ENCODE results near the gene DPP6. TPM values are rescaled to one million over a fixed set of nuclear protein-coding genes. Genes with fewer than 3 reads are reported as not detected.
A peak's percentile ranks its signal among the peaks of the same experiment; 100 is the strongest.

DPP6 gene
- total and polyA plus RNA-seq, 7 donors: 0.18 to 1.8 (median 0.57) TPM

- Histone ChIP-seq H3K36me3 (ENCODE audit: insufficient read depth in 1 of 2, low read depth in 1 of 2) (no peaks in the 10 kb centered on the region), H3K4me3 (no peak overlapping the region), H3K4me1 (no peaks in the 10 kb centered on the region), H3K9me3 (no peaks in the 10 kb centered on the region), H3K27ac (no peak overlapping the region), H3K27me3 (ENCODE audit: insufficient read depth in 3 of 3, low read length in 2 of 3) (no peaks in the 10 kb centered on the region)
- intact Hi-C loops (cut with DNase I): no loop called here
- ATAC-seq: no peak
- TF ChIP-seq CTCF (IDR thresholded peaks at IDR 0.05): no peak
- 71 to 81% (median 78%) methylated on average over 3 of the region's 3 CpGs for WGBS, 3 donors
- no peak for DNase-seq
These were observed 507.3 kb downstream of the DPP6 start for GRCh38 chr7:154559454-154559853.

GRCh38 chr7:154564676-154565075, 512.5 kb downstream of the DPP6 start:
- no peak for TF ChIP-seq CTCF (IDR thresholded peaks at IDR 0.05)
- no peaks in the 10 kb centered on the region for H3K9me3 ChIP-seq
- WGBS, 3 donors: 59 to 64% (median 63%) methylated on average over 3 of the region's 3 CpGs

GRCh38 chr7:154566877-154567276, 514.7 kb downstream of the DPP6 start:
- peak; percentile 31 for TF ChIP-seq CTCF (IDR thresholded peaks at IDR 0.05)
- intact Hi-C loops (cut with DNase I): no loop called here

More at GRCh38 chr7:154564676-154565075, 512.5 kb downstream of the DPP6 start:
- Histone ChIP-seq H3K4me3 (no peak overlapping the region), H3K27me3 (ENCODE audit: insufficient read depth in 3 of 3, low read length in 2 of 3) (no peaks in the 10 kb centered on the region), H3K27ac (no peak overlapping the region), H3K4me1 (no peaks in the 10 kb centered on the region), H3K36me3 (ENCODE audit: insufficient read depth in 1 of 2, low read depth in 1 of 2) (no peaks in the 10 kb centered on the region)
- DNase-seq: no peak
- ATAC-seq: no peak
- intact Hi-C loops (cut with DNase I): no loop called here

GRCh38 chr7:154568346-154568745, 516.1 kb downstream of the DPP6 start:
- H3K9me3 ChIP-seq: no peaks in the 10 kb centered on the region
- DNase-seq (no peak), ATAC-seq (no peak)
- intact Hi-C loops (cut with DNase I): no loop called here
- no peak overlapping the region for H3K4me3 ChIP-seq
- H3K36me3 ChIP-seq (ENCODE audit: insufficient read depth in 1 of 2, low read depth in 1 of 2): no peaks in the 10 kb centered on the region
- no peaks in the 10 kb centered on the region for H3K4me1 ChIP-seq
- no peak overlapping the region for H3K27ac ChIP-seq
- TF ChIP-seq CTCF (IDR thresholded peaks at IDR 0.05): no peak
- no peaks in the 10 kb centered on the region for H3K27me3 ChIP-seq (ENCODE audit: insufficient read depth in 3 of 3, low read length in 2 of 3)
- WGBS, 3 donors: 59 to 70% (median 61%) methylated on average over 10 of the region's 10 CpGs

More at GRCh38 chr7:154566877-154567276, 514.7 kb downstream of the DPP6 start:
- Histone ChIP-seq H3K4me1 (no peaks in the 10 kb centered on the region), H3K36me3 (ENCODE audit: insufficient read depth in 1 of 2, low read depth in 1 of 2) (no peaks in the 10 kb centered on the region), H3K27ac (no peak overlapping the region), H3K9me3 (no peaks in the 10 kb centered on the region), H3K27me3 (ENCODE audit: insufficient read depth in 3 of 3, low read length in 2 of 3) (no peaks in the 10 kb centered on the region), H3K4me3 (no peak overlapping the region)
- no peak for DNase-seq
- 67 to 73% (median 71%) methylated on average over 1 of the region's 1 CpG for WGBS, 3 donors
- peak in 1 of 4 donors; percentile 52 for ATAC-seq

GRCh38 chr7:154569916-154570315, 517.7 kb downstream of the DPP6 start:
- H3K27ac ChIP-seq: no peak overlapping the region
- H3K9me3 ChIP-seq: no peaks in the 10 kb centered on the region
- intact Hi-C loops (cut with DNase I): no loop called here
- 50 to 73% (median 56%) methylated on average over 2 of the region's 2 CpGs for WGBS, 3 donors
- no peak overlapping the region for H3K4me3 ChIP-seq
- H3K4me1 ChIP-seq: no peaks in the 10 kb centered on the region
- ATAC-seq (peak in 1 of 4 donors; percentile 31), DNase-seq (no peak)
- H3K27me3 ChIP-seq (ENCODE audit: insufficient read depth in 3 of 3, low read length in 2 of 3): no peaks in the 10 kb centered on the region
- no peaks in the 10 kb centered on the region for H3K36me3 ChIP-seq (ENCODE audit: insufficient read depth in 1 of 2, low read depth in 1 of 2)
- TF ChIP-seq CTCF (IDR thresholded peaks at IDR 0.05): no peak
